ENCODE measurements around the gene S100A10.
A peak's percentile ranks its signal among the peaks of the same experiment; 100 is the strongest.

S100A10 gene

DNA sequence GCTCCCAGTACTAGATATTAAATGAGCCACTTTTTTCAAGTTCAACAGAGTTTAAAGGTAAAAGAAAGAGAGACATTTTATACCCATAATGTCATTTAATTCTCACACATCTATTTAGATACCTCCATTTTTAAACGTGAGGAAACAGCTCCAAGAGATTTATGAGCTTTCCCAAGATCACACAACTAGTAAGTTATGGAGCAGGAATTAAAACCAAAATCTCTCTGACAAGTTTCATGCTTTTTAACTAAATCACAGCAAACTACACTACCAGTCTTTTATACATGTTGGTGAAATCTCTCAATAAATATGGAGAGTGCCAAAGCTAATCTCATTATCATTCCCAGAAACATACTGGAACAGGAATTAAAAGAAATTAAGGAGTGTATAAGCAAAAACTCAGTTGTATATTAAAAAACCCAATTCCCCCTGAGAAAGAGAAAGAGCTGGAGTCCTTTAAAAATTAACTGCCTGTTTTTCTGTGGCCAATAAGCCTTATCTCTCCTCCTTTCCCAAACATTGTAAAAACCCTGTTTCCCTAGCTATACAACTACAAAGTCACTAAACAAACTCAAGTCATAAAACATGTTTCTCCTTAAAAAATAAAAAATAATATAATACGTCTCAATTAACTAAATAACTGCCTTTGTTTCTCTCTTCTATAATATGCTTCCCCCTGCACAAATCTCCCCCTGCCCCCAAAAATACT lies 57.6 kb downstream of the S100A10 start:
- DNase-seq (ENCODE audit: low spot score) = no peak

- no peak for DNase-seq (ENCODE audit: low spot score)
These were observed 58.5 kb downstream of the S100A10 start for GRCh38 chr1:151935154-151935553.

- DNase-seq (ENCODE audit: low spot score) = peak; percentile 26
These were observed 59.6 kb downstream of the S100A10 start for GRCh38 chr1:151934048-151934493.
